Type B pancreatic cell (in vitro differentiated cells): Measurements from ENCODE around the gene AHSG. TPM values are rescaled to one million over a fixed set of nuclear protein-coding genes. Genes with fewer than 3 reads are reported as not detected.
"Not testable (repeated sequence)": the region's sequence is repeated elsewhere in the genome, so short reads cannot be mapped to it uniquely, and the experiment has no call there.

Experiments
- DNase-seq: peaks from one replicate; pipeline ENCODE4 v3.0.0; 2021; ENCODE audit warnings: mixed read lengths; ENCODE audit not compliant: unreplicated experiment; ENCODE audit errors: extremely low spot score
- H3K27ac Mint-ChIP-seq: 2 replicates; pipeline ENCODE4 v1.8.0; 2021; ENCODE audit warnings: mild to moderate bottlenecking, mixed read lengths
- H3K27me3 Mint-ChIP-seq: 2 replicates; pipeline ENCODE4 v1.8.0; 2021; ENCODE audit warnings: mixed read lengths
- H3K36me3 Mint-ChIP-seq: 2 replicates; pipeline ENCODE4 v1.8.0; 2021; ENCODE audit warnings: mixed read lengths
- H3K4me1 Mint-ChIP-seq: one replicate; pipeline ENCODE4 v1.8.0; 2021; ENCODE audit warnings: mixed read lengths; ENCODE audit not compliant: unreplicated experiment
- H3K4me3 Mint-ChIP-seq: 2 replicates; pipeline ENCODE4 v1.8.0; 2021; ENCODE audit warnings: mild to moderate bottlenecking, mixed read lengths
- H3K9me3 Mint-ChIP-seq: 2 replicates; pipeline ENCODE4 v1.8.0; 2021; ENCODE audit warnings: mixed read lengths
- CTCF ChIP-seq: fragments of 200-600 bp; sonication (generic); conservative IDR thresholded peaks from 2 replicates; pipeline ENCODE4 v1.5.0; 2021; ENCODE audit warnings: antibody characterized with exemption, mild to moderate bottlenecking
- total RNA-seq: library from RNA; stranded (reverse); gene quantifications from 2 replicates; pipeline ENCODE4 v1.2.1, GENCODE V29; 2021; ENCODE audit warnings: low replicate concordance

AHSG gene
- total RNA-seq, 1 donor from 2014 or later: 0.27 TPM

GRCh38 chr3:186580785-186581184 lies 32.1 kb upstream of the AHSG start:
- Mint-ChIP-seq H3K36me3 (peaks cover 27% of the 10 kb centered on the region), H3K27me3 (no peaks in the 10 kb centered on the region), H3K4me1 (no peaks in the 10 kb centered on the region), H3K27ac (no peak overlapping the region), H3K9me3 (no peaks in the 10 kb centered on the region), H3K4me3 (no peak overlapping the region)
- no peak for TF ChIP-seq CTCF
- DNase-seq: no peak

- Mint-ChIP-seq H3K9me3 (no peaks in the 10 kb centered on the region), H3K27ac (no peak overlapping the region), H3K36me3 (peaks cover 23% of the 10 kb centered on the region), H3K4me3 (no peak overlapping the region), H3K27me3 (no peaks in the 10 kb centered on the region), H3K4me1 (no peaks in the 10 kb centered on the region)
- no peak for DNase-seq
- TF ChIP-seq CTCF: no peak
Observed at GRCh38 chr3:186582541-186582940, 30.3 kb upstream of the AHSG start.

- Mint-ChIP-seq H3K36me3 (peaks cover 21% of the 10 kb centered on the region), H3K27ac (no peak overlapping the region), H3K9me3 (no peaks in the 10 kb centered on the region), H3K4me1 (peaks cover 4% of the 10 kb centered on the region), H3K4me3 (no peak overlapping the region), H3K27me3 (no peaks in the 10 kb centered on the region)
- TF ChIP-seq CTCF: no peak
- DNase-seq: no peak
Observed at GRCh38 chr3:186583831-186584230, 29.0 kb upstream of the AHSG start.

GRCh38 chr3:186586245-186586644 lies 26.6 kb upstream of the AHSG start:
- peaks cover 15% of the 10 kb centered on the region for H3K36me3 Mint-ChIP-seq
- H3K27ac Mint-ChIP-seq, H3K4me1 Mint-ChIP-seq, DNase-seq, H3K4me3 Mint-ChIP-seq, H3K9me3 Mint-ChIP-seq, H3K27me3 Mint-ChIP-seq: not testable (repeated sequence)

GRCh38 chr3:186587183-186587582 lies 25.7 kb upstream of the AHSG start:
- Mint-ChIP-seq H3K4me3 (no peak overlapping the region), H3K9me3 (no peaks in the 10 kb centered on the region), H3K4me1 (peaks cover 4% of the 10 kb centered on the region), H3K27ac (no peak overlapping the region), H3K36me3 (peaks cover 11% of the 10 kb centered on the region), H3K27me3 (no peaks in the 10 kb centered on the region)
- no peak for TF ChIP-seq CTCF
- DNase-seq: no peak

- no peak for TF ChIP-seq CTCF
- DNase-seq: no peak
- peak overlapping the region; percentile 74 for H3K4me3 Mint-ChIP-seq
- no peaks in the 10 kb centered on the region for H3K27me3 Mint-ChIP-seq
- peaks cover 4% of the 10 kb centered on the region for H3K4me1 Mint-ChIP-seq
- no peaks in the 10 kb centered on the region for H3K9me3 Mint-ChIP-seq
- peak overlapping the region; percentile 96 for H3K27ac Mint-ChIP-seq
- peaks cover 11% of the 10 kb centered on the region for H3K36me3 Mint-ChIP-seq
Observed at GRCh38 chr3:186588632-186589031, 24.2 kb upstream of the AHSG start.
